K562 (cell line): ENCODE results near the gene TMEM72. TPM values are rescaled to one million over a fixed set of nuclear protein-coding genes. Genes with fewer than 3 reads are reported as not detected.

Experiments used
- ATAC-seq: fragments of 200-7000 bp; cut with Tn5 transposase; 3 replicates; pipeline ENCODE4 v1.9.1; 2020; ENCODE audit warnings: moderate library complexity
- BruUV-seq: library from RNA; stranded (reverse); fragments of 400-500 nt; replicated peaks from 2 replicates; lab custom pipeline; 2021; lab: Mats Ljungman, UMichigan
- CTCF ChIA-PET: fragments of 300-600 bp; formaldehyde crosslinking; extraction: SDS; loops from one replicate; lab custom pipeline; 2021; ENCODE audit warnings: low intra/inter-chr PET ratio; lab: Yijun Ruan, JAX
- POLR2A ChIA-PET: fragments of 300-600, 350-650 bp; sonication (Branson Sonifier 250); formaldehyde crosslinking; extraction: SDS; loops from one replicate; lab custom pipeline; 2021; ENCODE audit warnings: antibody characterized with exemption, inconsistent platforms; lab: Yijun Ruan, JAX
- DNase-seq, 4 experiments: peaks; one replicate each; pipeline versions ENCODE4 v3.0.0 to v3.0.0-alpha.2; 2011 to 2018; ENCODE audit warnings: low spot score in 3 of 4, mixed read lengths in 3 of 4; ENCODE audit errors: extremely low read depth in 1 of 4
- FAIRE-seq: peaks from 2 replicates; lab custom pipeline; 2011; peaks lifted over from hg19 to GRCh38; lab: Jason Lieb, UNC
- H2AFZ ChIP-seq: 2 replicates; pipeline ENCODE4 v1.6.0; 2011; ENCODE audit warnings: low read depth, low read length, control low read depth, inconsistent platforms
- H3K27ac ChIP-seq: fragments of 200-600 bp; 3 replicates; pipeline ENCODE4 v1.8.0; 2011; ENCODE audit warnings: low read depth, mild to moderate bottlenecking, control low read depth, inconsistent platforms, low read length, moderate library complexity, mixed read lengths; ENCODE audit errors: extremely low read depth
- H3K27me3 ChIP-seq, 2 experiments: fragments of 300-600 bp in 1 of 2; 2 replicates in 1 of 2; 3 replicates in 1 of 2; pipeline versions ENCODE4 v1.6.0 to v1.8.0; 2011; ENCODE audit warnings: inconsistent platforms in 2 of 2, low read length in 2 of 2, mild to moderate bottlenecking in 1 of 2, mixed read lengths in 1 of 2, moderate library complexity in 1 of 2; ENCODE audit not compliant: control insufficient read depth in 2 of 2, insufficient read depth in 2 of 2
- H3K36me3 ChIP-seq: fragments of 300-600 bp; 3 replicates; pipeline ENCODE4 v1.8.0; 2011; ENCODE audit warnings: mild to moderate bottlenecking, low read length, inconsistent platforms; ENCODE audit not compliant: control insufficient read depth, insufficient read depth
- H3K4me1 ChIP-seq, 2 experiments: fragments of 200-600 bp in 1 of 2; replicated peaks in 1 of 2; 2 replicates in 1 of 2; 3 replicates in 1 of 2; pipeline versions ENCODE4 v1.5.1 to v1.8.0; 2011; ENCODE audit warnings: inconsistent platforms in 2 of 2, low read length in 2 of 2, mild to moderate bottlenecking in 1 of 2, mixed read lengths in 1 of 2, moderate library complexity in 1 of 2; ENCODE audit not compliant: control insufficient read depth in 2 of 2, insufficient read depth in 2 of 2
- H3K4me2 ChIP-seq: 2 replicates; pipeline ENCODE4 v1.6.1; 2011; ENCODE audit warnings: low read length, control low read depth, inconsistent platforms, mixed read lengths; ENCODE audit not compliant: insufficient read depth
- H3K4me3 ChIP-seq: fragments of 200-600 bp; sonication (generic), shearing (Covaris generic); 2 replicates; pipeline ENCODE4 v1.5.1; 2016; ENCODE audit warnings: control low read depth, inconsistent platforms
- H3K79me2 ChIP-seq: fragments of 200-600 bp; 3 replicates; pipeline ENCODE4 v1.8.0; 2011; ENCODE audit warnings: low read length, inconsistent platforms; ENCODE audit not compliant: control insufficient read depth, insufficient read depth
- H3K9ac ChIP-seq, 2 experiments: 2 replicates each; pipeline versions ENCODE4 v1.6.0 to v1.6.1; 2011; ENCODE audit warnings: low read depth in 2 of 2, low read length in 2 of 2, control low read depth in 1 of 2, inconsistent platforms in 1 of 2, mild to moderate bottlenecking in 1 of 2, mixed read lengths in 1 of 2; ENCODE audit not compliant: insufficient read depth in 1 of 2
- H3K9me1 ChIP-seq: one replicate; pipeline ENCODE4 v1.6.0; 2011; ENCODE audit warnings: inconsistent platforms, mild to moderate bottlenecking, low read length, moderate library complexity; ENCODE audit not compliant: control insufficient read depth, insufficient read depth
- H3K9me3 ChIP-seq: replicated peaks from 2 replicates; pipeline ENCODE4 v1.5.1; 2011; ENCODE audit warnings: low read depth, low read length, inconsistent platforms; ENCODE audit not compliant: control insufficient read depth, insufficient read depth
- H4K20me1 ChIP-seq: replicated peaks from 2 replicates; pipeline ENCODE4 v1.6.1; 2011; ENCODE audit warnings: low read length, inconsistent platforms, mixed read lengths; ENCODE audit not compliant: control insufficient read depth, insufficient read depth
- PRMT5 ChIP-seq: sonication (generic); formaldehyde crosslinking; IDR thresholded peaks from 2 replicates; pipeline ENCODE4 v1.5.0; 2020; ENCODE audit warnings: missing genetic modification reagents
- WGBS: fragments of 100-300 bp; shearing (Covaris generic); methylation state at CpG from one replicate; pipeline ENCODE4 v1.1.6; 2016; ENCODE audit warnings: low coverage, mixed read lengths; ENCODE audit not compliant: insufficient coverage; ENCODE audit errors: missing lambda C conversion rate; 5-methylcytosine and 5-hydroxymethylcytosine counted together
- in situ Hi-C: fragments of 300-500 bp; cut with MboI; formaldehyde crosslinking; loops from 4 replicates; pipeline ENCODE4 v1.15.0; 2018; ENCODE audit warnings: inconsistent platforms, mixed read lengths
- intact Hi-C: fragments of 100-400 bp; cut with micrococcal nuclease; formaldehyde crosslinking; loops from 2 replicates; pipeline ENCODE4 v1.14.2; 2022
- polyA plus RNA-seq, 8 experiments: library from polyadenylated mRNA; depleted of rRNA in 4 of 8; stranded (reverse) in 5 of 8; unstranded in 3 of 8; fragments of >200 nt; fragmentation: Nextera tagmentation in 2 of 8; fragmentation: Illumina TruSeq in 1 of 8; extraction: Ambion mirVana in 2 of 8; extraction: Trizol in 1 of 8; gene quantifications; 2 replicates each; pipeline versions ENCODE4 v1.2.1 to v1.2.3, GENCODE V29; 2011 to 2014; ENCODE audit warnings: inconsistent platforms in 1 of 8, missing spikeins in 1 of 8
- total RNA-seq, 7 experiments: library from RNA; depleted of rRNA in 6 of 7; stranded (reverse); fragments of >200 nt in 6 of 7; fragmentation: Illumina TruSeq in 2 of 7; extraction: Trizol in 2 of 7; gene quantifications; 2 replicates each; pipeline versions ENCODE4 v1.2.1 to v1.2.3, GENCODE V29; 2011 to 2021; ENCODE audit warnings: low replicate concordance in 1 of 7
- TF ChIP-seq, protein P1 (sequence below): fragments of 250-450 bp; sonication (Bioruptor Pico); IDR thresholded peaks from 2 replicates; pipeline ENCODE4 v1.9.0; 2021; ENCODE audit warnings: mild to moderate bottlenecking, inconsistent platforms

The TMEM72 gene
- total and polyA plus RNA-seq, 9 of the 15 experiments (the other 6 are each of a cell fraction or from before 2014, with no cell fraction given), result not detected

DNA sequence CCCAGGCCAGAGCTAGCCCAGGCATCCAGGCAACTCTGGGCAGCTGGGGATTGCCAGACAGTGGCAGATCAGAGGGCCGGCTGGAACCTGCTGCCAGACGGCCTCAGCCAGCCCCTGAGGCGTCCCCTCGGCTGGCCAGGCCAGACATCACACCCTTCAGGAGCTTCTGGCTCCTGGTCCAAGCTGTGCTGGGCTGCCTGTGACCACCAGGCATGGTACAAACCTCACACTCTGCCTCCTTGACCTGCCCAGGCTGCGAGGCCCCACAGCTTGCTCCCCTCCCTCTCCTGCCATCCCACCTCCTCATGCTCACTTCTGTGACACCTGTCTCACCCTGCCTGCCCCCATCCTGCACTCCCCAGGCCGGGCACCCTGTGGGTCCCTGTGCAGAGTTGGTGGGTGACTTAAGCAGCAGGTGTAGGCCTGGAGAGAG, 61.8 kb downstream of the TMEM72 start:
- Histone ChIP-seq H3K9me3 (no peaks in the 10 kb centered on the region), H4K20me1 (no peaks in the 10 kb centered on the region), H3K79me2 (no peaks in the 10 kb centered on the region), H3K4me3 (no peak overlapping the region), H3K9me1 (no peaks in the 10 kb centered on the region), H3K27ac (no peak overlapping the region), H3K4me2 (no peak overlapping the region), H3K27me3 (peaks cover 0 to 19% of the 10 kb centered on the region in 2 experiments; a peak in 2 of 5 replicates), H3K36me3 (no peaks in the 10 kb centered on the region), H3K4me1 (peaks cover 14 to 32% of the 10 kb centered on the region in 2 experiments), H3K9ac (no peak overlapping the region; a peak in 1 of 4 replicates), H2AFZ (no peak overlapping the region)
- BruUV-seq, result no TSS peak
- in situ Hi-C loops, result no loop called here
- ChIA-PET POLR2A (no interaction called here), CTCF (interaction anchor here (3.1 kb wide), 1 partner anchor 39 kb away, joined by 32 read pairs; no protein-coding TSS in a partner anchor)
- FAIRE-seq (no peak), DNase-seq (no peak), ATAC-seq (no peak)
- TF ChIP-seq PRMT5 (CRISPR knock-in tag), result 0 out of 2 replicates have a peak, but pooled peaks have one; percentile 22
- TF ChIP-seq, protein P1, sequence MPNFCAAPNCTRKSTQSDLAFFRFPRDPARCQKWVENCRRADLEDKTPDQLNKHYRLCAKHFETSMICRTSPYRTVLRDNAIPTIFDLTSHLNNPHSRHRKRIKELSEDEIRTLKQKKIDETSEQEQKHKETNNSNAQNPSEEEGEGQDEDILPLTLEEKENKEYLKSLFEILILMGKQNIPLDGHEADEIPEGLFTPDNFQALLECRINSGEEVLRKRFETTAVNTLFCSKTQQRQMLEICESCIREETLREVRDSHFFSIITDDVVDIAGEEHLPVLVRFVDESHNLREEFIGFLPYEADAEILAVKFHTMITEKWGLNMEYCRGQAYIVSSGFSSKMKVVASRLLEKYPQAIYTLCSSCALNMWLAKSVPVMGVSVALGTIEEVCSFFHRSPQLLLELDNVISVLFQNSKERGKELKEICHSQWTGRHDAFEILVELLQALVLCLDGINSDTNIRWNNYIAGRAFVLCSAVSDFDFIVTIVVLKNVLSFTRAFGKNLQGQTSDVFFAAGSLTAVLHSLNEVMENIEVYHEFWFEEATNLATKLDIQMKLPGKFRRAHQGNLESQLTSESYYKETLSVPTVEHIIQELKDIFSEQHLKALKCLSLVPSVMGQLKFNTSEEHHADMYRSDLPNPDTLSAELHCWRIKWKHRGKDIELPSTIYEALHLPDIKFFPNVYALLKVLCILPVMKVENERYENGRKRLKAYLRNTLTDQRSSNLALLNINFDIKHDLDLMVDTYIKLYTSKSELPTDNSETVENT (CRISPR knock-in tag), result no peak
- 19% methylated on average over 6 of the region's 6 CpGs for WGBS
- intact Hi-C loops, result no loop called here
